Measurements from ENCODE around the gene CLN5. TPM values are rescaled to one million over a fixed set of nuclear protein-coding genes. Genes with fewer than 3 reads are reported as not detected.

CLN5 gene
- total and polyA plus RNA-seq, 2 of the 13 experiments (the other 11 are each of a cell fraction or from before 2014, with no cell fraction given) = 10.1 to 13.7 TPM

DNA sequence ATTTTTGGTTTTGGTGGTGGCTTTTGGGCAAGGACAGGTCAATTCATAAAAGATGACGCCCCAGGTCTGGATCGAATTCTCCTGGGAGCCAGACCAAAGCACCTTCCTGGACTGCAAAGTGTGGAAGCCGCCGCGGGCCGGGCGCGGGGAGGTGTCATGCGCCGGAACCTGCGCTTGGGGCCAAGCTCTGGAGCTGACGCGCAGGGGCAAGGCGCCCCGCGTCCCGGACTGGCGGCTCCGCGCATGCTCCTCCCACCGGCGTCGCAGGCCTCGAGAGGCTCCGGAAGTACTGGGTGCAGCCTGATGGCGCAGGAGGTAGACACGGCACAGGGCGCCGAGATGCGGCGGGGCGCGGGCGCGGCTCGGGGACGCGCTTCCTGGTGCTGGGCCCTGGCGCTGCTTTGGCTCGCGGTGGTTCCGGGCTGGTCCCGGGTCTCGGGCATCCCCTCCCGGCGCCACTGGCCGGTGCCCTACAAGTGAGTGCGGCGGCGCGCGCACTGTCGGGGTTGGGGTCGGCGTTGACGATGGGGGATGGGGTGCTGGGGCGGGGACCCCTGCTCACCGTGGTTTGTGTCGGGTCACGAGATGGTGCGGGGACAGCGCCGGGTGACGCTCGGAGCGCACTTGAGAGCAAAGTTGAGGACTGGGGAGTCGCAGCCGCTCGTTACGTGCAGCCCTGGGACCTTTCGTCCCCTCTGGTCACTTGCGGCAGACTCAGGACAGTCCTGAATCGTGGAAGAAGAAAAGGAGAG, at the start of gene CLN5 (continued):
- TF ChIP-seq, protein P1, sequence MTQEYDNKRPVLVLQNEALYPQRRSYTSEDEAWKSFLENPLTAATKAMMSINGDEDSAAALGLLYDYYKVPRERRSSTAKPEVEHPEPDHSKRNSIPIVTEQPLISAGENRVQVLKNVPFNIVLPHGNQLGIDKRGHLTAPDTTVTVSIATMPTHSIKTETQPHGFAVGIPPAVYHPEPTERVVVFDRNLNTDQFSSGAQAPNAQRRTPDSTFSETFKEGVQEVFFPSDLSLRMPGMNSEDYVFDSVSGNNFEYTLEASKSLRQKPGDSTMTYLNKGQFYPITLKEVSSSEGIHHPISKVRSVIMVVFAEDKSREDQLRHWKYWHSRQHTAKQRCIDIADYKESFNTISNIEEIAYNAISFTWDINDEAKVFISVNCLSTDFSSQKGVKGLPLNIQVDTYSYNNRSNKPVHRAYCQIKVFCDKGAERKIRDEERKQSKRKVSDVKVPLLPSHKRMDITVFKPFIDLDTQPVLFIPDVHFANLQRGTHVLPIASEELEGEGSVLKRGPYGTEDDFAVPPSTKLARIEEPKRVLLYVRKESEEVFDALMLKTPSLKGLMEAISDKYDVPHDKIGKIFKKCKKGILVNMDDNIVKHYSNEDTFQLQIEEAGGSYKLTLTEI (CRISPR knock-in tag; conservative IDR thresholded peaks at IDR 0.05) = no peak
- TF ChIP-seq NFYC (CRISPR knock-in tag; IDR thresholded peaks at IDR 0.05) = peak; percentile 46
- TF ChIP-seq ZMYM3 (CRISPR knock-in tag; IDR thresholded peaks at IDR 0.05) = no peak
- no peak for TF ChIP-seq SNAPC2 (CRISPR knock-in tag; IDR thresholded peaks at IDR 0.05)
- TF ChIP-seq SMC3 (IDR thresholded peaks at IDR 0.05; ENCODE audit: low read length) = no peak
- 0 out of 2 replicates have a peak, but pooled peaks have one; percentile 40 for TF ChIP-seq DNMT3B (CRISPR knock-in tag; conservative IDR thresholded peaks at IDR 0.05)
- no peak for TF ChIP-seq ZNF468 (CRISPR knock-in tag; IDR thresholded peaks at IDR 0.05)
- TF ChIP-seq, protein P2, sequence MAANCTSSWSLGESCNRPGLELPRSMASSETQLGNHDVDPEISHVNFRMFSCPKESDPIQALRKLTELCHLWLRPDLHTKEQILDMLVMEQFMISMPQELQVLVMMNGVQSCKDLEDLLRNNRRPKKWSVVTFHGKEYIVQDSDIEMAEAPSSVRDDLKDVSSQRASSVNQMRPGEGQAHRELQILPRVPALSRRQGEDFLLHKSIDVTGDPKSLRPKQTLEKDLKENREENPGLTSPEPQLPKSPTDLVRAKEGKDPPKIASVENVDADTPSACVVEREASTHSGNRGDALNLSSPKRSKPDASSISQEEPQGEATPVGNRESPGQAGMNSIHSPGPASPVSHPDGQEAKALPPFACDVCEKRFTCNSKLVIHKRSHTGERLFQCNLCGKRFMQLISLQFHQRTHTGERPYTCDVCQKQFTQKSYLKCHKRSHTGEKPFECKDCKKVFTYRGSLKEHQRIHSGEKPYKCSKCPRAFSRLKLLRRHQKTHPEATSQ (CRISPR knock-in tag; IDR thresholded peaks at IDR 0.05; ENCODE audit: borderline replicate concordance) = peak; percentile 86
- TF ChIP-seq SSRP1 (CRISPR knock-in tag; IDR thresholded peaks at IDR 0.05) = no peak
- TF ChIP-seq ZNF816 (CRISPR knock-in tag; IDR thresholded peaks at IDR 0.05; ENCODE audit: borderline replicate concordance) = peak; percentile 93; the same call in 1 of the 2 replicates
- TF ChIP-seq, protein P3, sequence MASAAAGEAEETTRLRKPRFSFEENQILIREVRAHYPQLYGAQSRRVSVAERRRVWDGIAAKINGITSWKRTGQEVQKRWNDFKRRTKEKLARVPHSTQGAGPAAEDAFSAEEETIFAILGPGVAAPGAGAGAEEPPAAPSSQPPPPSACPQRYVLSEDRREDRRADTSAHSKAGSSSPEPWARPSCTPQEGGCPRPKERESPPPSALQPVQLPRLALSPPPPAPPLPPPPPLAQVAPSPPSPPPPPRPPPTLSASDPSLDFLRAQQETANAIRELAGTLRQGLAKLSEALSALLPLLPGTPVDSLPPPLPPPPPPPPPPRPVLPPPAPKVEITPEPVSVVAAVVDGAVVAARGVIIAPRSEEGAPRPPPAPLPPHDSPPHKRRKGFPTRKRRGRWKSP (CRISPR knock-in tag; IDR thresholded peaks at IDR 0.05) = peak; percentile 93

Measured in HepG2 (cell line).